K562 (cell line): ENCODE data around the gene CAMK1D.

Source experiments
- ELF2 ChIP-seq: fragments of 250-450 bp; sonication (Bioruptor Pico); IDR thresholded peaks from 2 replicates; pipeline ENCODE4 v1.5.0; 2021; ENCODE audit warnings: mild to moderate bottlenecking
- NRF1 ChIP-seq, 2 experiments: fragments of 450-650 bp; IDR thresholded peaks in 1 of 2; conservative IDR thresholded peaks in 1 of 2; 2 replicates each; pipeline ENCODE4 v1.6.1; 2014; ENCODE audit warnings: mild to moderate bottlenecking in 2 of 2
- SPI1 ChIP-seq: IDR thresholded peaks from 2 replicates; pipeline ENCODE4 v1.6.1; 2011; ENCODE audit warnings: low read depth, low read length, control low read depth, borderline replicate concordance
- ZBTB8A ChIP-seq: fragments of 450-650 bp; IDR thresholded peaks from 2 replicates; pipeline ENCODE4 v1.6.1; 2018; ENCODE audit warnings: mild to moderate bottlenecking, moderate library complexity; ENCODE audit not compliant: partially characterized antibody

- TF ChIP-seq SPI1 (no peak), NRF1 (conservative IDR thresholded peaks at IDR 0.05 in 1 of 2, IDR thresholded peaks at IDR 0.05 in 1 of 2) (no peak), ELF2 (CRISPR knock-in tag) (no peak), ZBTB8A (no peak)
These were observed 48.0 kb downstream of the CAMK1D start for GRCh38 chr10:12397147-12397896.
